ENCODE data around the gene VASP.

VASP gene

DNA sequence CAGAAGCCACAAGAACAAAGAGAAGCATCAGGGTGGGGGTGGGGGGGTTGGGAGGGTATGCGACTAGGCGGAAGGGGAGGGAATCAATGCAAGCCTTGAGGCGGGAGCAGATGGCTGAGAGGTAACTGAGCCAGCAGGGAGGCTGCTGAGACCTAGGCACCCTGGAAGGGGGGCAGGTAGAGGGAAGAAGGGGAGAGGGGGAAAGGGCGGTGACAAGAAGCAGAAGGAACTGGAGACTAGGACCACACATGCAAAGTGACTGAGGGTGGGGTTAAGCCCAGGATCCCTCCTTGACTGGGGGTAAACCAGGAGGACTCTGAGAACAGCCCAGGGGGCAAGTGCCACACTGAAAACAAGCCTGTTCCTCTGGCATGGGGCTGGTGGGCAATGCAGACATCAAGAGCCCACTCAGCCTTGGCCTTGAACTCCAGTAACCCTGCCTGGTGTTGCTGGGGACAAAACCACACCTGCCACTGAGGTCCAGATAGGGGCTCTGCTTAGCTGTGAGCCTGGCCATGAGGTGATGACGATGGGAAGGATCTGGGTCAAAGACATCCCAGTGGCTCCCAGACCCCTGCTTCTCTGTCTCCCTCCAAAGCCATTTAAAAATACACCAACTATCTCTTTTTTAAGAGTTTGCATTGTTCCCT, 57.0 kb downstream of the VASP start:
- Histone ChIP-seq H3K4me1 (ENCODE audit: low read length) (peaks cover 6% of the 10 kb centered on the region), H3K79me2 (ENCODE audit: low read length) (peaks cover 39% of the 10 kb centered on the region), H4K20me1 (ENCODE audit: insufficient read depth, low read length) (no peaks in the 10 kb centered on the region), H3K4me2 (ENCODE audit: low read depth, low read length) (no peak overlapping the region), H3K36me3 (replicated peaks; ENCODE audit: insufficient read depth, low read length) (no peaks in the 10 kb centered on the region), H3K27ac (ENCODE audit: low read length) (no peak overlapping the region), H3K4me3 (ENCODE audit: low read length) (no peak overlapping the region), H3F3A (ENCODE audit: insufficient read depth, low read length) (peaks cover 13% of the 10 kb centered on the region), H3K9me2 (replicated peaks; ENCODE audit: insufficient read depth, low read length) (no peaks in the 10 kb centered on the region), H3K9me3 (replicated peaks; ENCODE audit: insufficient read depth, low read length) (no peaks in the 10 kb centered on the region), H2AFZ (ENCODE audit: low read length) (no peak overlapping the region), H3K9ac (ENCODE audit: low read length) (no peak overlapping the region), H3K27me3 (replicated peaks; ENCODE audit: insufficient read depth, low read length) (no peaks in the 10 kb centered on the region)
- no peak for TF ChIP-seq EZH2phosphoT487 (IDR thresholded peaks at IDR 0.05; ENCODE audit: low read length)
- TF ChIP-seq EZH2 (optimal IDR thresholded peaks at IDR 0.05; ENCODE audit: low read depth, low read length), result no peak
- no peak for TF ChIP-seq CTCF (IDR thresholded peaks at IDR 0.05; ENCODE audit: low read length)
- DNase-seq, result no peak

- peaks cover 5% of the 10 kb centered on the region for H3F3A ChIP-seq (ENCODE audit: insufficient read depth, low read length)
- no peak overlapping the region for H3K4me3 ChIP-seq (ENCODE audit: low read length)
- no peaks in the 10 kb centered on the region for H3K9me2 ChIP-seq (replicated peaks; ENCODE audit: insufficient read depth, low read length)
- H3K4me1 ChIP-seq (ENCODE audit: low read length), result peaks cover 6% of the 10 kb centered on the region
- H3K9ac ChIP-seq (ENCODE audit: low read length), result no peak overlapping the region
- no peak overlapping the region for H2AFZ ChIP-seq (ENCODE audit: low read length)
- TF ChIP-seq CTCF (IDR thresholded peaks at IDR 0.05; ENCODE audit: low read length) (no peak), EZH2 (optimal IDR thresholded peaks at IDR 0.05; ENCODE audit: low read depth, low read length) (no peak), EZH2phosphoT487 (IDR thresholded peaks at IDR 0.05; ENCODE audit: low read length) (no peak)
- no peak overlapping the region for H3K4me2 ChIP-seq (ENCODE audit: low read depth, low read length)
- H3K27me3 ChIP-seq (replicated peaks; ENCODE audit: insufficient read depth, low read length), result no peaks in the 10 kb centered on the region
- no peaks in the 10 kb centered on the region for H4K20me1 ChIP-seq (ENCODE audit: insufficient read depth, low read length)
- H3K36me3 ChIP-seq (replicated peaks; ENCODE audit: insufficient read depth, low read length), result no peaks in the 10 kb centered on the region
- DNase-seq, result no peak
- no peak overlapping the region for H3K27ac ChIP-seq (ENCODE audit: low read length)
- peaks cover 41% of the 10 kb centered on the region for H3K79me2 ChIP-seq (ENCODE audit: low read length)
- no peaks in the 10 kb centered on the region for H3K9me3 ChIP-seq (replicated peaks; ENCODE audit: insufficient read depth, low read length)
Observed at GRCh38 chr19:45567609-45568008, 60.3 kb downstream of the VASP start.

- Histone ChIP-seq H3K9me3 (replicated peaks; ENCODE audit: insufficient read depth, low read length) (no peaks in the 10 kb centered on the region), H3K36me3 (replicated peaks; ENCODE audit: insufficient read depth, low read length) (no peaks in the 10 kb centered on the region), H4K20me1 (ENCODE audit: insufficient read depth, low read length) (no peaks in the 10 kb centered on the region), H3K27me3 (replicated peaks; ENCODE audit: insufficient read depth, low read length) (no peaks in the 10 kb centered on the region), H2AFZ (ENCODE audit: low read length) (no peak overlapping the region), H3K79me2 (ENCODE audit: low read length) (peaks cover 52% of the 10 kb centered on the region), H3K4me1 (ENCODE audit: low read length) (no peaks in the 10 kb centered on the region), H3K4me3 (ENCODE audit: low read length) (no peak overlapping the region), H3K27ac (ENCODE audit: low read length) (no peak overlapping the region), H3K9me2 (replicated peaks; ENCODE audit: insufficient read depth, low read length) (no peaks in the 10 kb centered on the region), H3F3A (ENCODE audit: insufficient read depth, low read length) (no peaks in the 10 kb centered on the region), H3K9ac (ENCODE audit: low read length) (no peak overlapping the region), H3K4me2 (ENCODE audit: low read depth, low read length) (no peak overlapping the region)
- no peak for DNase-seq
- TF ChIP-seq CTCF (IDR thresholded peaks at IDR 0.05; ENCODE audit: low read length) (no peak), EZH2phosphoT487 (IDR thresholded peaks at IDR 0.05; ENCODE audit: low read length) (no peak), EZH2 (optimal IDR thresholded peaks at IDR 0.05; ENCODE audit: low read depth, low read length) (no peak)
Observed at GRCh38 chr19:45568732-45569131, 61.5 kb downstream of the VASP start.

Data from MM.1S (cell line).